PC-9 (cell line): ENCODE results near the gene NDUFS5.

ENCODE experiments used
- CTCF ChIP-seq: fragments of 200-600 bp; sonication (generic); conservative IDR thresholded peaks from 2 replicates; pipeline ENCODE4 v1.6.1; 2017; ENCODE audit warnings: mixed run types, antibody characterized with exemption, mild to moderate bottlenecking, moderate library complexity
- EZH2 ChIP-seq: fragments of 200-600 bp; sonication (generic); IDR thresholded peaks from 2 replicates; pipeline ENCODE4 v1.8.0; 2017; ENCODE audit warnings: antibody characterized with exemption, low read depth

- TF ChIP-seq CTCF (no peak), EZH2 (no peak)
Measured at GRCh38 chr1:39080831-39081270, 54.7 kb downstream of the NDUFS5 start.
